Middle frontal gyrus (tissue), 1 donor: ENCODE measurements around the gene BEND5.

Experiments
- DNase-seq: peaks from one replicate; pipeline ENCODE4 v3.0.0-alpha.2; 2015; ENCODE audit warnings: low spot score; ENCODE audit errors: extremely low spot score

The BEND5 gene

DNA sequence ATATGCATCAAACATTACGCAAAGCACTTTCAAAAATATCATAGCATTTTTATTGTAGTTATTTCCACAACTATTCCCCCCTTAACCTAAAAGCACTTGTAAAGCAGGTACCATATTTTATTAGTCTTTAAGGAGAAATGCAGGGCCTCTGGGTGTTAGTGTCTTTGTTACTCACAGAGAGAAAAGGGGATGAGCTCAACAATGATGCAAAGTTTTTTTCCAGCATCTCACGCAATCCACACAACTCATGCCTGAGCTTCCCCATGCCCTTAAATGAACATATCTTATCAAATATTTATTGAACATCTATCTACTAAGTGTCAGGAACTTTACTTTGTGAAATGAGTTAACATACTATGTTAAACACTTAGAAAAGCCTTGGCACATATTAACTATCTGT lies 50.6 kb downstream of the BEND5 start:
- DNase-seq, result no peak

DNA sequence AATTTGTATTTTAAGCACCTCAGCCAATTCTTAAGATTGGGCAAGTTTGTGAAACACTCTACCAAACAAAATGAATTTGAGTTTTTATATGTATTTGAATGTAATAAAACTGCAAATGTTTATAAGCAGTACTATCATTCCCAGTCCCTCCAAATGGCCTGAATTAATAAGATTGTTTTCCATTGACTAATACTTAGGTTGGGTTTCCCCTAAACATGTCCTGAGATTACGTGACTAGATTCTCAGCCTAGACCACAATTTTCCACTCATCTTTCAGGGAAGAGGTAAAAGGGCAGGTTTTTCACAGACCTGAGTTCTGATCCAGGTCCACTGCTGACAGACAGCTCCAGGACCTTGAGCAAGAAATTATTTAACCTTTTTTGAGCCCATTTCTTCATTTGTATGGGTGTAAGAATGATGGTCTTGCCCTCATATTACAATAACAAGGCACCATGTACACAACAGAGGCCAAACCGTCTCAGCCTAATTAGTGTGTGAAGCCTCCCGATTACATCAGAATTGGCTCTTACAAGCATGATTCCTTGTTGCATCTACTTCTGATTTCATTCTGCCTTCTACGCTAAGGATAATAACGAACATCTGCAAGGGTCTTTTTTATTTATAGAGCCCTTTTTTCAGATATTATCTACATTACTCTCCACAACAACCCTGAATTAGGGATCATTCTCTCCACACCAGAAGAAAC lies 51.2 kb downstream of the BEND5 start:
- no peak for DNase-seq

DNA sequence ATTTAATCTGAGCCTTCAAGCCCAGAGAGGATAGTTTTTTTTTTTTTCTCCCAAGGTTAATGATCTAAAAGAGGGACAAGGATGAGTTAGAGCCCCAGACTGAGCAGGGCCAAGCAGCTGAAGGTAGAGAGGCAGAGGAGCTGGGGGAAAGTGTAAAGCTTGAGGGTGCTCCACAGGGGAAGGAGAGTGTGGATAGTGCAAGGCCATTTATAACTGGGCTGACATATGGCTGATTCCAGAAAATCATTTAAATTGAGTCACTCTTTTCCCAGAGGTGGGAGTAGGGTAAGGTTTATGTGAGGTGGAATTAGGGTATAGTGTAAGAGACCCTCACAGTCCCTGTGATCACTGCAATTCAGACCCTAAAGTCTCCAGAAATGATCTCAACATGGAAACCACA lies 55.8 kb downstream of the BEND5 start:
- no peak for DNase-seq

DNA sequence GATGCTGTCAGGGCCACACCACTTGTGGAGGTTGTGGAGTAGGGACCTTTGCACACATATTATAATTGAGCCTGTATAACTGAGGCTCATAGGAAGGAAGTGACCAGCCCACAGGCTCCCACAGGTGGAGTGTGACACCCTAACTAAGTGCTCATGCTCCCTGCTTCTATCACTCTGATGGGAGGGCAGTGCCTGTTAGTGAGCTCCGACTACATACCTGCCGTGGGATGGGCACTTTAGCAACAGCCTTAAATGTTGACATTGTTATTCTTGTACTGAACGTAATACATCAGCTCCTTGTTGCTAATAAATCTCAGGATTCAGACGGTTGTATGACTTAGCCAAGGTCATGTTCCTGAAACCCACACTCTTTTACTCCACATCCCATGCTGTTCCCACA lies 58.0 kb downstream of the BEND5 start:
- no peak for DNase-seq

DNA sequence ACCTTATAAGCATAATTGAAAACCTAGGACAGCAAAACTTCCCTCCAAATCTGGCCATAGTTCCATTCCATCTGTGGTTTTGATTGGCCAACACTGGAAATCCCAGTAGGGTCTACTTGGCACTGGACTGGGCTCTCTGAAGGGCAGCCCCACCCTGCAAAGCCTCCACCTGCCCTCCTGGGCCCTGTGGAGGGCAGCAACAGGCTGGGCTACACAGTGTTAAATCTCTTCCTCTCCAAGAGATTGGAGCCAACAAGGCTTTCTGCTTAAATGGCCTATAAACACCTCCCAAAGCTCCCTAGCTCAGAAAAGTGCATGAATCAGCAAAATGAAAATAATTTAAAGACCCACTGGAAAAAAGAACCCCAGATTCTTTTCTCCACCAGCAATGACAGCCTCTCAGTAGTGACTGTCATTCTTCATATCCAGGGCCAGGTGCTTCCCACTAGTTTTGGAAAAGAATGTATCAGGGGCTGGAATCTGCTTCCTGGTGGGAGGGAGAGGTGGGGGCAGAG lies 58.5 kb downstream of the BEND5 start:
- no peak for DNase-seq

DNA sequence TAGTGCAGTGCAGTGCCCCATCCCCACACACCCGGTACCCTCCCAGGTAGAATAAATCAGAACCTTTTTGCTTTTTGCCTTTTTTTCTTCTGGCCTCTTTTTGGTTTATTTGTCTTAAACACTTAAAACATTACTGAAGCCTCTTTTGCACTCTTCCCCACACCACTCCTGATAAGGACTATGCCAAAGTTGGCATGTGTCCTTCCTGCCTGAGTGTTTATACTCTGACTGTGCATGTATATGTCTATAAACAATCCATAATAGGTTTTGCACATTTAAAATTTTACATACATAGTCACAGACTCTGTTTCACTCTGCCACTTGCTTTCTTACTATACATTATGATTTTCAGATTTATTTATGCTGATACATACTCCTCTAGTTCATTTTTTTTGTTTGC lies 59.6 kb downstream of the BEND5 start:
- DNase-seq, result no peak

DNA sequence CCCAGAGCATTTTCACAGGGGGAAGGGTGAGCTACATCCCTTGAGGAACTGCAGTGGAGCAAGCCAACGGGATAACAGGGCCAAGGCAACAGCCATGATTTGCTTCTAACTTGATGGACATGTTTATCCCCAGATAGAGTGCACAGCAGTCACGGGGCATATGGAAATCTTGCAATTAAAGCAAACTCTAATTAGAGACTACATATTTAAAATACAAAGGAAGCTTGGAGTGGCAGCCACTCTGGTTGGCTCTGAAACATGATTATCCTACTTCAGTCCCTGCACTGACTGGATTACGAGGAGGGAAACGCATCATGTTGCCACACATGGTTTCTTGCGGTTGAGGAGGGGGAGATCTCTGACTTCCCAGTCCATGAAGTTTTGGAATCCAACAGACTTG lies 60.8 kb downstream of the BEND5 start:
- no peak for DNase-seq

DNA sequence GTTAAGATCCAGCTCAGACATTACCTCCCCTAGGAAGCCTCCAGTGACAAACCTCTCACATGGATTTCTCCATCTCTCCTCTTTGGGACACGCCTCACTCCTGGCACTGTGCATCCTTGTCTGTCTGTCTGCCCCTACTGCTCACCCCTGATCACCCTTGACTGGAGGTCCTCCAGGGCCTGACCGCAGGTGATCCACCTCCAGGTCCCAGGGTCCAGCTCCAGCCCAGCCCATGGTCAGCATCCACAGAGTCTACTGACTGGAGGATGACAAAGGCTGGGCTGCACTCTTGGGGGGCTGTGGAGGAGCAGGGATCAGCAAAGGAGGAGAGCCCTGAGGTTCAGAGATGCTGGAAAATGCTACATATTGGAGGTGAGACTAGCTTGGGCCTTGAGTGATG lies 65.8 kb downstream of the BEND5 start:
- DNase-seq, result no peak

DNA sequence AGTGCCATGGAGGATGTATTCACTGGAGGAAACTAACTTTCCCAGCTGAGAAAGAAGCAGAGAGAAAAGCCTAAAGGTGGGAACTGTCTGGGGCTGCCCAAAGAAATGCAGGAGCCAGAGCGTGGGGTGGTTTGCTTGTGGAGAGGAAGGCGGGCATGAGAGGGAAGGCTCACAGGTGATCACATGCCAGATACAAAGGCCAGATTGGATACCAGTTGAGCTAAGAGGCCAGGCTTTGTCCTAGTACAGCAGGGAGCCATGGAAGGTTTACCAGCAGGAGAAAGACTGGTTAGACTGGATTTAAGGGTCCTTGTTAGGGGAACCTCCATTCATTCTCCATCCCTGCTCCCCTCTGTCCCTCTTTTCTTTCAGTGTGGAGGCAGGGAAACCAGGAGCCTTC lies 66.4 kb downstream of the BEND5 start:
- DNase-seq, result no peak

DNA sequence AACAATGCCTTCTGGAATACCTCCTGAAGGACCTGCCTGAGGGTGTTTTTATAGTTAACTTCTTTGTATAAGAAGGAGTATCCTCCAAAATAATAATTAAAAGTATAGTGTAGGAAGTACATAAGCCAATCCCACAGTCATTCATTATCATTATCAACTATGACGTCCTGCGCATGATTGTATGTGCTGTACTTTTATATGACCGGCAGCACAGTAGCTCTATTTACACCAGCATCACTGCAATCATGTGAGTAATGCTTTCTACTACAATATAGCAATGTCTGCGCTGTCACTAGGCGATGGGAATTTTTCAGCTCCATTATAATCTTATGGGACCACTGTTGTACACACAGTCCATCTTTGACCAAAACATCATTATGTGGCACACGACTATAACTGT lies 72.0 kb downstream of the BEND5 start:
- no peak for DNase-seq

DNA sequence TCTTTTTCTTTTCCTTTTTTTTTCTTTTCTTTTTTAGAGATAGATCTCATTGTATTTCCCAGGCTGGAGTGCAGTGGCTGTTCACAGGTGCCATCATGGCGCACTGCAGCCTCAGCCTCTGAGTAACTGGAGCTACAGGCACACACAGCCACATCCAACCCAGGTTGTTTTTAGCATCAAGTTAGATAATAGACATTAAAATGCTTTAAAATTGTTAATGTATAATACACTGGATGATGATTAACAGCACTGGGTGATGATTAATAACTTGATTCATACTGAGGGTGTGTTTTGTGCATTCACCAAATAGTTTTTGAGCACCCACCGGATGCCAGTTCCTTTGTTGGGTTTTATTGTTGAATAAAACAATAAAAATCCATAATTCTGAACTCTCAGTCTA lies 75.2 kb downstream of the BEND5 start:
- DNase-seq, result no peak

DNA sequence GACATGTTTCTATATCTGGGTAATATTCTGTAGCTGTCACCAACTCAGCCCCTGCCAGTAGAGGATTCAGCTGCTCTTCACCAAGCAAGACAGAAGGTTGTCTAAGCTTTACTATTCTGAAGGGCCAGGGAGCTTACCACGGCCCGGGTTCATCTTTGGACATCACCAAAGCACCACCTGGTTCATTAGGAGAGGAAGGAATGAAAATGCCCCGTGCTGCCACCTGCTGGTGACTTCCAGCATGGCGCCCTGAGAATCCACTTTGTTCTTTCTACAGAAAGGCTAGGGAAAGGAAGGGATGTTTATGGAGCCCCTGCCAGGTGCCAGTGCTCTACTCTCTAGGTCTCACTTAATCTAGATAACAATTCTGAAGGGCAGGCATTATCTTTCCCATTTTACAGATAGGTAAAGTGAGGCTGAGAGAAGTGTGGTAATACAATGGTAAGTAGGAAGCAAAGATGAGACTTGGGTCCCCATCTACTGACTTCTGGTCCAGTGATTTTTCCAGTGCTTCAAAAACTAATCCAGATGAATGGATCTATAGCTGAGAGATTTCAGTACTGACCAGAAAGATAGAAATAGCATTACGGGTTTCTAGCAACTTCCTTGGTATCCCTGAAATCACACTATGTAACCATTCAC lies 79.5 kb downstream of the BEND5 start:
- DNase-seq, result peak; percentile 43

DNA sequence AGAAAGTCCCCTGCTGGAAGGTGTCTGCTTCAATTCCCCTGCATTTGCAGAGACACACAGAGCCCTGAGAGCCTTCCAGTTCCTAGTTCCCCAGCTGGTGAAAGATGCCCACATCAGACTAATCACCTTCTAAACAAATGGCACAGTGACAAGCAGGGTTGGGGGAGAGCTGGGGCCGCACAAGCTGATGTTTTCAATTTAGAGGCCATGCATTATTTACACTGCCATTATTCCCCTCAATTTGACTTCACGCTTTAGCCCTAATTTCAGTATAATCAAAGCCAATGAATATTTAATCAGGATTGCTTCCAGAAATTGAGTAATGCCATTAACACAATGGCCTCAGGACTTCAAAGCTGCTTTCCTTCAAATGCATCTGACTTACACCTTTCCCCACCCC lies 81.5 kb downstream of the BEND5 start:
- no peak for DNase-seq

DNA sequence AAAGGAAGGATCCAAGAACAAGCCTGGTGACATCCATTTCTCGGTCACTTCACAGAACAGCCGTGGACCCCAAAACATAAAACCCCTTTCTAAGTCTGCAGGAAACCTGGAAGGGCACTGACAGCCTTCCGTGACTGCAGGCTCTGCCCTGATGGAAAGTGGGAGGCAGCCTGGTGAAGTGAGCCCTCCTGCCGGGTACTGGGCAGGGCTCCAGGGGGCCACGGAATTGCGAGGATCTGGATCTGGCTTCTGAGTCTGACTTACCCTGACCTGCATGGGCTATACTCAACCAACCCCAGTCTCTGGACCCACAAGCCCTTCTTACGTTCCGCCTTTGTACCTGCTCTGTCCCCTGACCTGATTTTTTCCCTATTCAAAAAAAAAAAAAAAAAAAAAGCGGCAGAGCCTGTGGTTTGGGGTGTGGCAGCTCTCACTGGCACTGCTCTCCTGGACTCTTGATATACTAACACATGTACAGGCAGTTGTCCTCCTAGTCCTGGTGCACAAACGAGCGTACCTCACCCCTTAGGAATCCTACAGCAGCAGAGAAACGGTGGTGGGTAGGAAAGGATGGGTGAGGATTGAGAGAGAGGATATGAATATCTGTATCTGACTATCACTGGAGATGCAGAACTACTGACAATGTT lies 82.9 kb downstream of the BEND5 start:
- no peak for DNase-seq

DNA sequence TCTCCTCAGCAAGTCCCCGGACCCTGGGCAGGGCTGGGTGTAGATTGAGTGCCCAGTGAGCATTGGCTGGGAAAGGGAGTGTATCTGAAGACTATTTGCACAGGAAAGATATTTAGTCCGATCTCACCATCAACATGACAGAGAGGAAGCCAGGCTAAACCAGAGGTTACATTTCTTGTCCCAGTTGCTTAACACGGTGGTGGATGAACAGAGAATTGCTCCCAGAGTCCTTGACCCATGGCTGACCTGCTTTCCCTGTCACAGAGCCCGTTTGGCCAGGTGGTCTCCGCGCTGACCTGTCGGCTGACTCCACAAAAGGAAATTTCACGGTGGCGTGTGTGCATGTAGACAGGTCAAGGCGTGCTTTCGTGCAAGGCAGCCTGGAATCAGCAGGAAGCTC lies 83.5 kb downstream of the BEND5 start:
- no peak for DNase-seq

DNA sequence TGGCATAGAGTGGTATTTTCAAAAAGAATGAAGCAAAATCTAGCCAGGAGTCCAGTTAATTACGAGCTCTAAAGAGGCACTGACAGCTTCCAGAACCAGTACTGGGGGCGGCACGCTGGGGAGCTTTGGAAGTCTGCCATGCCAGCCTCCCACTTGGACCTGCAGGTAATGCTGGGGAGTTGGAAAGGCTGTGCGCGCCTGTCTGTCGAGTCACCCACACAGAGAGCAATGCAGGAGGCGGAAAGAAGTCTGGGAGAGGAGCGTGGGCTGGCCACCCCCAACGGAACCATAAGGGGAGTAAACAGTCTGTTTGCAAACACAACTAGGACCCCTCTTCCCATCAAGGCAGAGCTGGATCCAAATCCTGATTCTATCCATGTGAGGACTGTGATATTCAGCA lies 84.5 kb downstream of the BEND5 start:
- DNase-seq, result peak; percentile 26

DNA sequence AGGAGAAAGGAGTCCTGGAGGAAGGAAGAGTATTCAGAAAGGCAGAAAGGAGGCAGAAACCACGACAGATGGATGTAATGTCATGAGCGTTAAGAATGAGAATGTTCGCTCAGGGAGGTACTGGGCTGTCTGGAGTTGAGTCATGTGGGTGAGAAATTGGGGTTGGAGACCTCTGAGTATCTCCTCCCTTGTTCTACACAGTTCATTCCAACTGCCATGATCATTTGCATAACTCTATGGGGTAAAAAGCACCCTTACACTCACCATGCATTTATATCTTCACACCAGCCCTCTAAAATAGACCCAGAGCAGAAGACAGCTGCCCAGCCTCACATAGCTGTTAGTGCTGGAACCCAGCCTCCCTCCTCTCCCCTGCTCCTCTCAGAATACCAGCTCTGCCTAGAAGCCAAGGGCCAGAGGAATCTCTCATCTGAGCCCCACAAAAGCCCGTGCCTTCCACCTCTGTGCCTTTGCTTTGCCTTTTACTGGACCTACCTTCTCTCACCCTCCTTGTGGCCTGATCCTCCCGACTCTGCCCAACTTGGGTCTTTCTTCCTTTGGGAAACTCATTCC lies 85.2 kb downstream of the BEND5 start:
- no peak for DNase-seq

DNA sequence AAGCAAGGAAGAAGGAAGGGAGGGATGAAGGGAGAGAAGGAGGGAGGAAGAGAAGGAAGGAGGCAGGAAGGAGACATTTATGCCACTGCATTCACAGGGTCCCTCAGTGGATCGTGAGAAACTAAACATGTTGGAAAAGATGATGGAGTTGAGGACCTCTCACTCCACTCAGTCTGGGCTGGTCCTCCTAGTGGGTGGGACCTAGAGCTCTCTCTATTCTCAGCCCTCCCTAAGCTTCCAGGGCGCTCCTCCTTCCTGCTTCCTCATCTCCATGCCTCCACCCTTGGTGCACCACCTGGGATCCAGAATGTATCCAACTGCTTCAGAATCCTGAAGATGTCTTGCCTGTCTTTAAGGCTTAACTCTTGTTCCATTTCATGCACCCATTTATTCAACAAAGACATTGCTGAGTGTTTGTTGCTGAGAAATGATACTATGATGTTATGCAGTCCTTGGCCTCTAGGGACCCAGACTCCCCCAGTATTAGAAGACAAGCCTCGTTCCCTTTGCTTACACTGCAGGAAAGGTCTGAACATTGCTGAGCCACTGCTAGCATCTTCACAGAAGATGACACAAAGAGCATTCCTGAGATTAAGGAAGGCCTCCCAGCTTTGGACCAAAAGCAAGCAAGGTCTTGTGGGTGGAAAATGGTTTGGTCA lies 88.5 kb downstream of the BEND5 start:
- no peak for DNase-seq

DNA sequence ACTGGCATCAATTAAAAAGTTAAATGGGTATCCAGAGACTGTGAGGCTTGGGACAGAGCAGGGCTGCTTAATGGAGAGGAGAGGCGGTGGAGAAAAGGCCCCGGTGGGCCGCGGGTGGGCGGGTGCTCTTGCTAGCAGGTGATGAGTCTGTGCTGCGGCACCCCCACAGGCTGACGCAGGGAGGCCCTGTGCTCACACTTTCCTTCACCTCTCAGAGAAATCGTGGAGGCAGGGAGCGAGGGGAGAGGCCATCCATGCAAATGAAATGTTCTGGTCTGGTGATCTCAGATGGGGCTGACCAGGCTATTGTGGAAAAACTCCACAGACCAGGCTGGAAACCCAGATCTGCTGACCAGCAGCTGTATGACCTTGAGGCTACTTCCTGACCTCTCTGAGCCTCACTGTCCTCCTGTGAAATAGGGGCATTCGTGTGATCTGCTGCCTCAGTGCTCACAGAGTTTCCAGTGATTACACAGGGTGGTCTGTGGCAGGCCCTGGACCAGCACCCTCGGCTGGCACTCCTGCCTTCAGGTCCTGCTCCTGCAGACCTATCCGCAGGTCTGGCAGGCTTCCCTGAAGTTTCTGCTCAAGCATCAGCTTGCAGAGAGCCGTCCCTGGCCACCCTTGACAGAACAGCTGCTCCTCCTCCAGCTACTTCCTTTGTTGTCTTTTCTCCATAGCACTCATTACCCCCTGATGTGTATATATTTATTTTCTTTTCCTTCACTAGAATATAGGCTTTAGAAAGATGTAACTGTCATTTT lies 89.2 kb downstream of the BEND5 start:
- DNase-seq, result no peak

DNA sequence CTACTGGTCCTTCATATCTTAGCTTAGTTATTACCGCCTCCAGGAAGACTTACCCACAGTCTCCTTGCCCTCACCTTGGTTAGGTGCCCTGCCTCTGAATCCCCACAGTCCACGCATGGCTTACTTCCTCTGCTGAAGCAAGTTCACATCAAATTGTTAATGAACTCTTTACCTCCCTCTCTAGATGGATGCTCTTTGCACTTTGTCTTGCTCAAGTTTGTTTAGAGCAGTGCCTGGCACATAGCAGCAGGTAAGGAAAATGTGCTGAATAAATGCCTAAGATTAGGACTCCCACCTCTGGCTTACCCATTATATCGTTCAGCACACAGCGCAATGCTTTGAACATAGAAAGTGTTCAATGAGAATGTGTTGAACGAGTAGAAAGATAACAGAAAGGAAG lies 90.5 kb downstream of the BEND5 start:
- no peak for DNase-seq

DNA sequence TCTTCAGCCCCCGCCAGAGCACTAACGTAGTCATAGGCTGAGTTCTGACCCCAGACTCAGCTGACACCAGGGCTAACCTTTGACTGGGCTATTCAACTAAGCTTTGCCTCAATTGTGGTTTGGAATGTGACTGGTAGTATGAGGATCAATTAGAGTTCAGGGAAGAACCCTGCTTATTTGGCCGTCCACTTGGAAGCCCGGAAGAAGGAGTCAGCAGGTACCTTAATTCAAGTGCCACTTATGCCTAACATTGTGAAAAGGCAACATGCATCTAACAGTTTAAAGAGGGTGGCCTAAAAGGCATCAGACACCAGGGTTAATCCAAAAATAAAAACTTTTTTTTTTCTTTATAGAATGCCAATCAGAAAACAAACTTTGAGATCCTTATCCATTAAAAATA lies 92.3 kb downstream of the BEND5 start:
- no peak for DNase-seq
